Measurements from ENCODE around the gene CCR9. TPM values are rescaled to one million over a fixed set of nuclear protein-coding genes. Genes with fewer than 3 reads are reported as not detected.

CCR9 gene
- total and polyA plus RNA-seq, 7 experiments from 2014 or later, result 0.31 to 0.66 (median 0.48) TPM; not detected in 1

DNA sequence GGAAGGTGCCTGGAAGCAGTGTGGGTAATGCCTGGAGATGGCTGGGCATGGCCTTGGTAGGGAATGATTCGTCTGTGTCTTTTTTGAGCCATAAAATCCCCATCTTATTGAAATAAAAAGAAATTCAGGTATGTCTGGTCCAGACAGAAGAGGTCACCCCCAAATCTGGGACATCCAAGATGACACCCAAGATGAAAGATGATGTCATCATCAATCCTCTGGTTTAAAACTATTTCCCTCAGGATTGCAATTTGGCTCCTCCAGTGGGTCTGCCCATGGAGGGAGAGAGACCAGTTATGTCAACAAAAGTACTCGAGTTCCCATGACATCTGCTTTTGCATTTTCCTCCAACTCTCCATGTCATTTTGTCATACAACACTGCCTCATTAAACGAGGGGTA, 16.7 kb upstream of the CCR9 start:
- Mint-ChIP-seq H3K27me3 (peaks cover 0 to 65% (median 0%) of the 10 kb centered on the region in 5 donors), H3K4me1 (peaks cover 22 to 61% (median 49%) of the 10 kb centered on the region in 7 donors), H3K9me3 (peaks cover 0 to 12% (median 6%) of the 10 kb centered on the region in 11 donors), H3K4me3 (peak overlapping the region in 9 of 10 donors; percentile 0 to 74 (median 45)), H3K36me3 (peaks cover 0 to 7% (median 4%) of the 10 kb centered on the region in 5 donors), H3K27ac (peak overlapping the region in 8 of 9 donors; percentile 5 to 85 (median 62))
- intact Hi-C loops (cut with micrococcal nuclease), result loop anchor here in 1 of 2 donors (1.0 to 5.0 kb wide), 6 partner anchors 23 to 670 kb away; partner anchors contain the start of gene LZTFL1
- Histone ChIP-seq H3K36me3 (ENCODE audit: control insufficient read depth in 2 of 3, insufficient read depth in 3 of 3, low read length in 3 of 3) (no peaks in the 10 kb centered on the region), H3K4me1 (ENCODE audit: control insufficient read depth in 2 of 2, insufficient read depth in 2 of 2, low read length in 2 of 2) (peaks cover 27 to 33% of the 10 kb centered on the region in 2 donors), H3K27me3 (ENCODE audit: control insufficient read depth in 2 of 2, insufficient read depth in 2 of 2, low read length in 2 of 2) (no peaks in the 10 kb centered on the region), H3K4me3 (ENCODE audit: low read length) (no peak overlapping the region), H3K27ac (ENCODE audit: low read depth, low read length) (no peak overlapping the region), H3K9me3 (ENCODE audit: control insufficient read depth in 2 of 3, low read length in 3 of 3) (no peaks in the 10 kb centered on the region)
- ATAC-seq (no peak), DNase-seq (no peak)
- CTCF ChIA-PET, result no interaction called here
- POLR2A ChIA-PET, result interaction anchor here (0.9 to 1.1 kb wide), 3 partner anchors 17 to 28 kb away, joined by 3 to 5 read pairs (median 4); partner anchors contain the start of gene LZTFL1

DNA sequence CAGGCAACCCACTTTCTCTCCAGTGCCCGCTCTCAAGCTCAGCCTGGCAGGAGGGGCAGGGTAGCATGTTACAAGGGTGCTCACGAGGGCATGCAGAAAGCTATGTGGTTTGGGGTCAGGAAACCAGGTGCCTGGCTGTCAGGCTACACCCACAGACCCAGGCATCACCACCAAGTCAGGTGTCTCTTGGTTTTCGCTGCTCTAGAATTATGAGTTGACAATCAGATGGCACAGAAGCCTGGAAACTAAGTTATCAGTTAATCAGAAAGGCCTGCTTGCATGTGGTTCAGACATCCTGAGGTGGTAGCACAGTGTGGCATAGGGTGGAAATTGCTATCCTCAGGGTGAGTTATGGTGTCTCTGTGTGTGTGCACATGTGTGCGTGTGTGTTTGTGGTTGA, 16.2 kb upstream of the CCR9 start:
- no peak overlapping the region for H3K27ac ChIP-seq (ENCODE audit: low read depth, low read length)

GRCh38 chr3:45871780-45872179, 14.6 kb upstream of the CCR9 start:
- intact Hi-C loops (cut with micrococcal nuclease), result loop anchor here in 1 of 2 donors (2.0 to 5.0 kb wide), 3 partner anchors 44 to 57 kb away; no protein-coding TSS in a partner anchor
- no peaks in the 10 kb centered on the region for H3K36me3 ChIP-seq (ENCODE audit: control insufficient read depth in 2 of 3, insufficient read depth in 3 of 3, low read length in 3 of 3)
- H3K27ac Mint-ChIP-seq, result peak overlapping the region in 1 of 9 donors; percentile 45
- H3K4me3 Mint-ChIP-seq, result no peak overlapping the region
- no peak overlapping the region for H3K27ac ChIP-seq (ENCODE audit: low read depth, low read length)
- DNase-seq (no peak), ATAC-seq (no peak)
- H3K36me3 Mint-ChIP-seq, result peaks cover 0 to 7% (median 4%) of the 10 kb centered on the region in 5 donors
- peaks cover 25 to 27% of the 10 kb centered on the region in 2 donors for H3K4me1 ChIP-seq (ENCODE audit: control insufficient read depth in 2 of 2, insufficient read depth in 2 of 2, low read length in 2 of 2)
- H3K9me3 ChIP-seq (ENCODE audit: control insufficient read depth in 2 of 3, low read length in 3 of 3), result no peaks in the 10 kb centered on the region
- POLR2A ChIA-PET, result no interaction called here
- CTCF ChIA-PET, result no interaction called here
- H3K4me1 Mint-ChIP-seq, result peaks cover 14 to 55% (median 37%) of the 10 kb centered on the region in 7 donors
- H3K9me3 Mint-ChIP-seq, result peaks cover 0 to 12% (median 6%) of the 10 kb centered on the region in 11 donors
- H3K4me3 ChIP-seq (ENCODE audit: low read length), result no peak overlapping the region
- H3K27me3 Mint-ChIP-seq, result peaks cover 0 to 79% (median 0%) of the 10 kb centered on the region in 5 donors
- H3K27me3 ChIP-seq (ENCODE audit: control insufficient read depth in 2 of 2, insufficient read depth in 2 of 2, low read length in 2 of 2), result no peaks in the 10 kb centered on the region

More for the DNA sequence above, 16.2 kb upstream of the CCR9 start:
- Histone ChIP-seq H3K4me1 (ENCODE audit: control insufficient read depth in 2 of 2, insufficient read depth in 2 of 2, low read length in 2 of 2) (peaks cover 27 to 28% of the 10 kb centered on the region in 2 donors), H3K4me3 (ENCODE audit: low read length) (no peak overlapping the region), H3K9me3 (ENCODE audit: control insufficient read depth in 2 of 3, low read length in 3 of 3) (no peaks in the 10 kb centered on the region), H3K36me3 (ENCODE audit: control insufficient read depth in 2 of 3, insufficient read depth in 3 of 3, low read length in 3 of 3) (no peaks in the 10 kb centered on the region), H3K27me3 (ENCODE audit: control insufficient read depth in 2 of 2, insufficient read depth in 2 of 2, low read length in 2 of 2) (no peaks in the 10 kb centered on the region)
- H3K4me3 Mint-ChIP-seq, result peak overlapping the region in 9 of 10 donors; percentile 0 to 74 (median 45)
- ChIA-PET CTCF (no interaction called here), POLR2A (interaction anchor here (0.9 to 1.1 kb wide), 3 partner anchors 17 to 29 kb away, joined by 3 to 5 read pairs (median 4); partner anchors contain the start of gene LZTFL1)
- DNase-seq (peak in 8 of 9 donors; percentile 33 to 92 (median 88)), ATAC-seq (peak; percentile 96)
- peak overlapping the region in 8 of 9 donors; percentile 5 to 85 (median 44) for H3K27ac Mint-ChIP-seq
- H3K9me3 Mint-ChIP-seq, result peaks cover 0 to 12% (median 6%) of the 10 kb centered on the region in 11 donors
- peaks cover 0 to 70% (median 0%) of the 10 kb centered on the region in 5 donors for H3K27me3 Mint-ChIP-seq
- peaks cover 18 to 58% (median 45%) of the 10 kb centered on the region in 7 donors for H3K4me1 Mint-ChIP-seq
- H3K36me3 Mint-ChIP-seq, result peaks cover 0 to 7% (median 4%) of the 10 kb centered on the region in 5 donors
- intact Hi-C loops (cut with micrococcal nuclease), result loop anchor here in 1 of 2 donors (1.0 to 5.0 kb wide), 6 partner anchors 22 to 669 kb away; partner anchors contain the start of gene LZTFL1

DNA sequence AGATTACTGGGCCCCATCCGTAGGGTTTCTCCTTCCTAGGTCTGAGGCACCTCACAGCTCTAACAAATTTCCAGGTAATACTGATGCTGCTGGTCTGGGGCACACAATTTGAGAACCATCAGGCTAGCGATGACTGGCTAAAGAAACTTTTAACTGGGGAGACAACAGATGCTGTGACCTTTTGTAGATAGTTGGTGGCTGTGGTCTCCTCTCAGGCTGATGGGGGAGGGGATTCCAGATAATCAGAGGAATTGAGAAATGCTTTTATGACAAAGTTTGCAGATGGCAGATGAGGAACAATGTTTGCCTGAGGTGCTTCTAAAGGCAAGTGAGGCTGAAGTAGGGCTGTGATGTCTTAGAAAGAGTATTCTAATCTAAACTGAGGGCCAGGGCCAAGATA, 13.8 kb upstream of the CCR9 start:
- H3K4me1 ChIP-seq (ENCODE audit: control insufficient read depth in 2 of 2, insufficient read depth in 2 of 2, low read length in 2 of 2), result peaks cover 25 to 27% of the 10 kb centered on the region in 2 donors
- CTCF ChIA-PET, result no interaction called here
- no peaks in the 10 kb centered on the region for H3K36me3 ChIP-seq (ENCODE audit: control insufficient read depth in 2 of 3, insufficient read depth in 3 of 3, low read length in 3 of 3)
- Mint-ChIP-seq H3K9me3 (peaks cover 0 to 12% (median 6%) of the 10 kb centered on the region in 11 donors), H3K27ac (no peak overlapping the region), H3K4me1 (peaks cover 14 to 55% (median 37%) of the 10 kb centered on the region in 7 donors), H3K27me3 (peaks cover 0 to 74% (median 0%) of the 10 kb centered on the region in 5 donors), H3K36me3 (peaks cover 0 to 7% (median 4%) of the 10 kb centered on the region in 5 donors), H3K4me3 (no peak overlapping the region)
- POLR2A ChIA-PET, result no interaction called here
- H3K9me3 ChIP-seq (ENCODE audit: control insufficient read depth in 2 of 3, low read length in 3 of 3), result no peaks in the 10 kb centered on the region
- DNase-seq, result no peak
- H3K4me3 ChIP-seq (ENCODE audit: low read length), result no peak overlapping the region
- no peaks in the 10 kb centered on the region for H3K27me3 ChIP-seq (ENCODE audit: control insufficient read depth in 2 of 2, insufficient read depth in 2 of 2, low read length in 2 of 2)
- intact Hi-C loops (cut with micrococcal nuclease), result loop anchor here in 1 of 2 donors (5.0 kb wide), 1 partner anchor 45 kb away; no protein-coding TSS in a partner anchor
- no peak overlapping the region for H3K27ac ChIP-seq (ENCODE audit: low read depth, low read length)
- no peak for ATAC-seq

- Mint-ChIP-seq H3K9me3 (peaks cover 0 to 12% (median 6%) of the 10 kb centered on the region in 11 donors), H3K27me3 (peaks cover 0 to 73% (median 0%) of the 10 kb centered on the region in 5 donors), H3K4me3 (no peak overlapping the region), H3K4me1 (peaks cover 14 to 55% (median 37%) of the 10 kb centered on the region in 7 donors), H3K27ac (no peak overlapping the region), H3K36me3 (peaks cover 0 to 7% (median 4%) of the 10 kb centered on the region in 5 donors)
- no peaks in the 10 kb centered on the region for H3K36me3 ChIP-seq (ENCODE audit: control insufficient read depth in 2 of 3, insufficient read depth in 3 of 3, low read length in 3 of 3)
- H3K27me3 ChIP-seq (ENCODE audit: control insufficient read depth in 2 of 2, insufficient read depth in 2 of 2, low read length in 2 of 2), result no peaks in the 10 kb centered on the region
- peaks cover 25 to 27% of the 10 kb centered on the region in 2 donors for H3K4me1 ChIP-seq (ENCODE audit: control insufficient read depth in 2 of 2, insufficient read depth in 2 of 2, low read length in 2 of 2)
- no peaks in the 10 kb centered on the region for H3K9me3 ChIP-seq (ENCODE audit: control insufficient read depth in 2 of 3, low read length in 3 of 3)
- H3K27ac ChIP-seq (ENCODE audit: low read depth, low read length), result no peak overlapping the region
- no peak overlapping the region for H3K4me3 ChIP-seq (ENCODE audit: low read length)
- intact Hi-C loops (cut with micrococcal nuclease), result loop anchor here in 1 of 2 donors (5.0 kb wide), 1 partner anchor 46 kb away; no protein-coding TSS in a partner anchor
- CTCF ChIA-PET, result no interaction called here
- no peak for DNase-seq
- POLR2A ChIA-PET, result interaction anchor here (1.0 kb wide), 1 partner anchor 10 kb away, joined by 4 read pairs; no protein-coding TSS in a partner anchor
- ATAC-seq, result no peak
Observed at GRCh38 chr3:45873036-45873435, 13.3 kb upstream of the CCR9 start.

DNA sequence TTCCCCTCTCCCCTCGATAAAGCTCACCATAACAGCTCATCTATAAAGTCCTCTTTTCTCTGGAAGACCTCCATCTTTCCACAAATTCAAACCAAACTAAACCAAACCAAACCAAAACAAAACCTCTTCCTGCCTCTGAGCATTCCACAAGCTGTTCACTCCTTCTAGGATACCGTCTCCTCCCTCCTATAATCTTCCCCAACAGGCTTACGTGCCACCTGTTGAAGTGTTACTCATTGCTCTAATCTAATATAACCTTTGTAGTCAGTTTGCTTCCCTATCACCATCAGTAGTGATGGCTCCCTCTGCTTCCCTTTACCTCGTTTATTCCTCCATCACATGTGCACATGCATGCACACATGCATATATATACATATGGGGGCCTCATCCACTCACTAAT, 12.7 kb upstream of the CCR9 start:
- Mint-ChIP-seq H3K4me1 (peaks cover 14 to 49% (median 36%) of the 10 kb centered on the region in 7 donors), H3K27me3 (peaks cover 0 to 72% (median 0%) of the 10 kb centered on the region in 5 donors), H3K27ac (no peak overlapping the region), H3K36me3 (peaks cover 0 to 7% (median 4%) of the 10 kb centered on the region in 5 donors), H3K4me3 (no peak overlapping the region), H3K9me3 (peaks cover 0 to 12% (median 6%) of the 10 kb centered on the region in 11 donors)
- ChIA-PET POLR2A (interaction anchor here (1.0 kb wide), 1 partner anchor 11 kb away, joined by 4 read pairs; no protein-coding TSS in a partner anchor), CTCF (interaction anchor here (0.8 kb wide), 1 partner anchor 19 kb away, joined by 3 read pairs; no protein-coding TSS in a partner anchor)
- Histone ChIP-seq H3K27ac (ENCODE audit: low read depth, low read length) (no peak overlapping the region), H3K4me1 (ENCODE audit: control insufficient read depth in 2 of 2, insufficient read depth in 2 of 2, low read length in 2 of 2) (peaks cover 25 to 27% of the 10 kb centered on the region in 2 donors), H3K27me3 (ENCODE audit: control insufficient read depth in 2 of 2, insufficient read depth in 2 of 2, low read length in 2 of 2) (no peaks in the 10 kb centered on the region), H3K4me3 (ENCODE audit: low read length) (no peak overlapping the region), H3K36me3 (ENCODE audit: control insufficient read depth in 2 of 3, insufficient read depth in 3 of 3, low read length in 3 of 3) (no peaks in the 10 kb centered on the region), H3K9me3 (ENCODE audit: control insufficient read depth in 2 of 3, low read length in 3 of 3) (no peaks in the 10 kb centered on the region)
- intact Hi-C loops (cut with micrococcal nuclease), result loop anchor here in 1 of 2 donors (5.0 kb wide), 1 partner anchor 46 kb away; no protein-coding TSS in a partner anchor
- no peak for DNase-seq
- ATAC-seq, result no peak

Measured in naive thymus-derived CD4-positive, alpha-beta T cell (primary cell).